Skeletal muscle satellite cell (primary cell): ENCODE results near the gene DNAH8.

ENCODE experiments used
- H3K27me3 ChIP-seq: 2 replicates; pipeline ENCODE4 v1.7.0; 2013; ENCODE audit warnings: low read length; ENCODE audit not compliant: control insufficient read depth, insufficient read depth
- H3K36me3 ChIP-seq: 2 replicates; pipeline ENCODE4 v1.7.0; 2013; ENCODE audit warnings: mild to moderate bottlenecking, control low read depth, low read length; ENCODE audit not compliant: insufficient read depth
- H3K4me1 ChIP-seq: 2 replicates; pipeline ENCODE4 v1.7.0; 2013; ENCODE audit warnings: low read length; ENCODE audit not compliant: control insufficient read depth, insufficient read depth
- H3K4me2 ChIP-seq: 2 replicates; pipeline ENCODE4 v1.7.0; 2013; ENCODE audit warnings: mild to moderate bottlenecking, low read length
- H3K4me3 ChIP-seq: 2 replicates; pipeline ENCODE4 v1.7.0; 2013; ENCODE audit warnings: low read length
- H3K9ac ChIP-seq: 2 replicates; pipeline ENCODE4 v1.7.0; 2013; ENCODE audit warnings: mild to moderate bottlenecking, low read depth, low read length, moderate library complexity
- H3K9me3 ChIP-seq: replicated peaks from 2 replicates; pipeline ENCODE4 v1.7.0; 2013; ENCODE audit warnings: mild to moderate bottlenecking, control low read depth, low read length

The DNAH8 gene

DNA sequence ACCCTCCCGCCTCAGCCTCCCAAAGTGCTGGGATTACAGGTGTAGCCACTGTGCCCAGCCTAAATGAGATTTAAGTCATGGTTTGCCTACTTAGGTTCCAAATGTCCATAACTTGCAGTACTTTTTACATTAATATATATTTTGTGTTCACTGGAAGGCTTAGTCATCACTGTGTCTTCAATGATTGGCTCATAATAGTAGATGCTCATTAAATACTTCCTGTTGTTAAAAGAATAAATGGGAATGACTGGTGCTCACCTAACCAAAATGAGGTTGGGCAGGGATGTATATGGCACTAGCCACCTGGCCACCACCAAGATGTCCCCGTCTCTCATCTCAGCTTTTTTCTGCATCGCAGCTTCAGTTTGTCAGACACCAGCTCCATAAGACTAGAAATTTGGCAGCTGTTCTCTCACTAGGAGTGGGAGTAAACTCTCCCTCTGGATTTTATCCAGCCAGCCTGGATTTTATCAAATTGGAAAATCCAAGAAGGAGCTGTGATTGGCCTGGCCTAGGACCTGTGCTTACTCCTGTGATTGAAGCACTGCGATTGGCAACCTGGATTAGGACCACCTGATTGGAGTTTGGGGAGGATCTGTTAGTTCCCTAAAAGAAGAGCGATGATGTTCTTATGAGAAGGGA is 11.0 kb upstream of the DNAH8 start:
- no peak overlapping the region for H3K4me2 ChIP-seq
- H3K27me3 ChIP-seq, result peaks cover 4% of the 10 kb centered on the region
- H3K36me3 ChIP-seq, result no peaks in the 10 kb centered on the region
- no peaks in the 10 kb centered on the region for H3K4me1 ChIP-seq
- H3K9me3 ChIP-seq, result peaks cover 3% of the 10 kb centered on the region
- no peak overlapping the region for H3K9ac ChIP-seq
- no peak overlapping the region for H3K4me3 ChIP-seq

DNA sequence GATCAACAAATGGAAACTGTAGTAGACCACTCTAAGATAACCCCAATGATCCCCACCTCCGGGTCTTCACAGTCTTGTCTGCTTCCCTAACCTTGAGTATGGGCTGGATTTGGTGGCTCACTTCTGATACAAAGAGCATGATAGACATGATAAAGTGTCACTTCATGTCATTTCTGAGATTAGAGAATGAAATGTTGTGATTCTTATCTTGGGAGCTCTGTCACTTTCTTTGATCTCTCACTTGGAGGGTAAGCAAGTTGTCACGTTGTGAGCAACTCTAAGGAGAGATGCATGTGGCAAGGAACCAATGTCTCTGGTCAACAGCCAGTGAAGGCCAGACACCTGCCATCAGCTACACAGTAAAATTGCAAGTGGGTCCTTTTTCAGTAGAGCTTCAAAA is 9.2 kb upstream of the DNAH8 start:
- peaks cover 4% of the 10 kb centered on the region for H3K27me3 ChIP-seq
- H3K4me2 ChIP-seq, result no peak overlapping the region
- no peak overlapping the region for H3K4me3 ChIP-seq
- no peaks in the 10 kb centered on the region for H3K4me1 ChIP-seq
- H3K9ac ChIP-seq, result no peak overlapping the region
- no peaks in the 10 kb centered on the region for H3K9me3 ChIP-seq
- H3K36me3 ChIP-seq, result no peaks in the 10 kb centered on the region

DNA sequence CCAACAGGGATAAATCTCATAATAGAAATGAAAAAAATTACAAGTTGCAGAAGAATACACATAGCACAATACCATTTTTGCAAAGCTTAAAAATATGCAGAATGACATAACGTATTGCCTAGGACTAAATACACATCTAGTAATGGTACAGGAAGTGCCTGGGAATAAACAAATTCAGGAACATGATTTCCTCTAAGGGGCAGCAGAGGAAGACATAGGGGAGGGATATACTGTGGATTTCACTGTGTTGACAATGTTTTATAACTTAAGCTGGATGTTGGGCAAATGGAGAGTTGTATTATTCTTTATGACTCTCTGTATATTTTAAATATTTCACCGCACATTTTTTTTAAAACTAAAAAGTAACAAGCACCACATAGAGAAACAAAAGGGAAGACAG is 6.6 kb upstream of the DNAH8 start:
- no peaks in the 10 kb centered on the region for H3K4me1 ChIP-seq
- no peak overlapping the region for H3K9ac ChIP-seq
- H3K4me3 ChIP-seq, result no peak overlapping the region
- no peaks in the 10 kb centered on the region for H3K9me3 ChIP-seq
- no peak overlapping the region for H3K4me2 ChIP-seq
- H3K27me3 ChIP-seq, result peaks cover 11% of the 10 kb centered on the region
- no peaks in the 10 kb centered on the region for H3K36me3 ChIP-seq

DNA sequence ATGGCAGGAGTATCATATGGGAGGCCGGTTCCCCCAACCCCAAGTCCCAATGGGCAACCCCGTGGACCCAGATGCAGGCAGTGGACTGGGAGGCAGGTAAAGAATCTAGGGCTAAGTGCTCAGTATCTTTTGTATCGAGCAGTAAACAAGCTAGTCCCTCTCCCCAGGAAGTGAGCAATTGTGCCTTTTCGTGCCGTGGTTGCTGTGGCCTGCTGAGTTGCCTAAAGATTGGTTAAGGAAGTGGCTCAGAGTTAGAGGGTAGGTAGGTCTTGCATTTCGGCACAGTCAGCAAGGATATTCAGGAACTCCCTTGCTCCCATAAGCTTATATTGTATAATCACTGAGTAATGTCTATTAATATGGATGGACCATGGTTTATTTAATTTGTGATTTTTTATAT is 1.3 kb upstream of the DNAH8 start:
- Histone ChIP-seq H3K27me3 (peaks cover 39% of the 10 kb centered on the region), H3K9me3 (no peaks in the 10 kb centered on the region), H3K36me3 (no peaks in the 10 kb centered on the region), H3K4me1 (no peaks in the 10 kb centered on the region), H3K9ac (no peak overlapping the region), H3K4me3 (no peak overlapping the region), H3K4me2 (no peak overlapping the region)

DNA sequence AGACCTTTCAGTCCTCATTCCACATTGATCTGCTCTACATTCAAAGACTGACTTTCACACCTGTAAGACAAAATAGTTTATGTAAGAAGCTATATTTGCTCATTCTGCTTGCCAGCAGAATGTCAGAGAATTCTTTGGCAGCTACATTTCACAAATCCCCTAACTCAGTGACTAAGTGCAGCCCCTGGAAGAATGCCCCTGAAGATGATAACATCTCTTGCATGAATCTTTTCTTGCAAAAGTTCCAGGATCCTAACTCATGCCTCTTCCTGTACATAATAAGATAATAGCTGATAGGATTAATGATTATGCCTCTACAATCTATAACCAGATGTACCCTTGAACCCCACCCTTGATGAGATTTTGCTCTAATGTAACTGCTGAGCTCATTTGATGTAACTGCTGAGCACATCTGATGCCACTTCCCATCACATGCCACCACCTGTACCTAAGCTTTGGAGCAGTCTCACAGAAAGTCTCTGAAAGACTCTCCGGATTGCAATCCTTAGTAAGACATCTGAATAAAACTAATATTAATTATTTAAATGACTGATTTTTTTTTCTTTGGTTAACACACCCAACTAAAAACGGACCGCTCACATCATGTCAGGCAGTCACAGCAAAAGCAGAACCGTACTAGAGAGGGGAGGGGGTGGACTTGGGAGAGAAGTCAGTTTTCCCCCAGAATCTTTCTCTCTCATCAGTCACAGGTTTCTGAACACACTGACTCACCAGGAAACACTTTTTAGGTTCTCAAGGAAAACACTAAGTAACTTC is 684 bp upstream of the DNAH8 start:
- no peaks in the 10 kb centered on the region for H3K36me3 ChIP-seq

DNA sequence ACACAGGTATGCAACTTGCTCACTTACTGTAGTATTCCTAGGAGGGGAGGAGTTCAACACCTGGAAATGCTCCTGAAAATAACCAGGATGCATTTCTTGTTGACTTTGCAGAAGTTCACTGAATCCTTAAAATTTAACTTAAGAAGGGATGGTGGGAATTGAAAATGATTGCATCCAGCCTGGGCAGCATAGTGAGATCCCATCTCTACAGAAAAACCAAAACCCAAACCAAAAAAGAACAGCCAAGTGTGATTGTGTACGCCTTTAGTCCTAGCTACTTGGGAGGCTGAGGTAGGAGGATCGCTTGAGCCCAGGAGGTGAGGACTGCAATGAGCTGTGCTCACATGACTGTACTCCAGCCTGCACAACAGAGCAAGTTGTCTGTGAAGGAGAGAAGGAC is 1.7 kb downstream of the DNAH8 start:
- Histone ChIP-seq H3K4me2 (no peak overlapping the region), H3K4me3 (no peak overlapping the region), H3K4me1 (no peaks in the 10 kb centered on the region), H3K9me3 (no peaks in the 10 kb centered on the region), H3K9ac (no peak overlapping the region), H3K36me3 (no peaks in the 10 kb centered on the region), H3K27me3 (peaks cover 57% of the 10 kb centered on the region)

More for the DNA sequence above, 684 bp upstream of the DNAH8 start:
- Histone ChIP-seq H3K4me3 (no peak overlapping the region), H3K4me1 (no peaks in the 10 kb centered on the region), H3K27me3 (peaks cover 45% of the 10 kb centered on the region), H3K9me3 (no peaks in the 10 kb centered on the region), H3K9ac (no peak overlapping the region), H3K4me2 (peak overlapping the region; percentile 80)

DNA sequence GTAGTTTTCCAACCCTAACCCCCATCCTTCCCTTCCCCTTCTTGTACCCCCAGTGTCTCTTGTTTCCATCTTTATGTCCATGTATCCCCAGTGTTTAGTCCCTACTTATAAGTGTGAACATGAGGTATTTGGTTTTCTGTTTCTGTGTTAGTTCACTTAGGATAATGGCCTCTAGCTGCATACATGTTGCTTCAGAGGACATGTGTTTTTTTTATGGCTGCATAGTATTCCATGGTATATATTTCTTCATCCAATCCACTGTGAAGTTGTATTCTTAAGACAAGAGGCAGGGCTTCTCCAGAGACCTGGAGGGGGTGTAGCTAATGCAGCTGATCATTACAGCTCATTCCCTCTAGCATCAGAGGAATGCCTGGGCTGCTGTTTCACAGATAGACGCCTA is 4.2 kb downstream of the DNAH8 start:
- peaks cover 44% of the 10 kb centered on the region for H3K27me3 ChIP-seq
- no peaks in the 10 kb centered on the region for H3K4me1 ChIP-seq
- H3K4me2 ChIP-seq, result no peak overlapping the region
- H3K9ac ChIP-seq, result no peak overlapping the region
- no peaks in the 10 kb centered on the region for H3K36me3 ChIP-seq
- H3K4me3 ChIP-seq, result no peak overlapping the region
- H3K9me3 ChIP-seq, result no peaks in the 10 kb centered on the region

DNA sequence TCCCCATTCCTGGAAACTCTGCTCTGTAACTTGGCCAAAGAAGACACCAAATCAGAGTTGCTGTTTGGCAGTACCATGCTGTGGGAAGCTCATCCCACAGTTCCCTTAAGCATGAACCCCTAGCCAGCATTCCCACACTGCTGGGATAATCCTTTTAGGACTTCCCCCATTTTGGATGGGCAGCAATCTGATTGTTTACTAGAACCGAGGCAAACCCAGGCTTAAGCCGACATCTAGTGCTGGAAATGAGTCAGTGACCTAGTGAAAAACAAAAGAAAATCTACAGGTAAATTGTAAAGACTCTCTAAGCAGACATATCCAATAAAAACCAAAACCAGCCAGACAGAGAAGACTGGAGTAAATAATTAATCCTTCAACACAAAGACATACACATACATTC is 5.2 kb downstream of the DNAH8 start:
- Histone ChIP-seq H3K9me3 (no peaks in the 10 kb centered on the region), H3K27me3 (peaks cover 35% of the 10 kb centered on the region), H3K9ac (no peak overlapping the region), H3K4me1 (no peaks in the 10 kb centered on the region), H3K4me3 (no peak overlapping the region), H3K4me2 (no peak overlapping the region), H3K36me3 (no peaks in the 10 kb centered on the region)

DNA sequence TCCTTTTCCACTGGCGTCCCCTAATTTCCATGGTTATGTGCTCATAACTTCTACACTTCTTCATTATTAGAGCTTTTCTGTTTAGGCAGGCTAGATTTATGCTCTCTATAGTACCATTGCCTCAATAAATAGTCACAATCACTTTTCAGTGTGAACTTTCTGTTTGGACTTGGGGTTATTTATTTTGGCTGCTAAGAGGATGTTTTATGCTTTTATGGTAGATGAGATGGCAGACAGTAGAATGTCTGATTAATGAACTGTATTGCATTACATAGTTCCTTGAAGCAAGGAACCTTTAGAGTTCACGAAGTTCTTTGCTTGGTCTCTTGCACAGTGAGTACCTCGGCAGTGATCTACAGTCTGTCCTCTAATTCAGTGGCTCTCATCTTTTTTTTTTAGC is 6.9 kb downstream of the DNAH8 start:
- Histone ChIP-seq H3K4me2 (no peak overlapping the region), H3K4me3 (no peak overlapping the region), H3K36me3 (no peaks in the 10 kb centered on the region), H3K4me1 (no peaks in the 10 kb centered on the region), H3K9me3 (no peaks in the 10 kb centered on the region), H3K9ac (no peak overlapping the region), H3K27me3 (peaks cover 24% of the 10 kb centered on the region)

DNA sequence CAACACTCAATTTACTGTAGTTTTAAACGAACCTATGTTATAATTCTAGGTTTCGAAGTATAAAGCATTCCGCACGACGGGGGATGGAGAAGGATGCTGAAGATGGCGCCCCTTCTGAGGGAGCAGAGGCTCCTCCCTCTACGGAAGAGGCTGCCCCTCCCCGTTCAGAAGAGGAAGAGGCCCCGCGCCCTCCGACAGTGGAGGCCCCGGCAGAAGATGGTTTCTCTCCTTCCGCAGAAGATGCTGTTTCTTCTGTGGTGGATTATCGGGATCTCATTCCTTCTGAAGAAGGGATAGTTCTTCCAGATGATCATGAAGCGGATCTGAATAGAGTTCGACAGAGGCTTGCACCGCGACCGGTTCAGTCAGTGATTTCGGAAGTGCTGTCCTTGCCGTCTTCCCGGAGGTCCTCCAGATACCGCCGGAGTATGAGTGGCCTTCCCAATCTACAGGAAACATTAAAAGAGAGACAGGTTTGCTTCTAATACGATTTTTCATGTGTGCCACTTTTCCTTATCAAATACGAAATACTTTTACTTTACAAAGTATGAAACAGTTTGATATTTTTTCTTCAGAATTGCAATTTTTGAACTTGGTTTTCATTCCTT is 7.7 kb downstream of the DNAH8 start:
- no peaks in the 10 kb centered on the region for H3K36me3 ChIP-seq
- H3K9ac ChIP-seq, result no peak overlapping the region
- H3K4me1 ChIP-seq, result no peaks in the 10 kb centered on the region
- H3K27me3 ChIP-seq, result peaks cover 23% of the 10 kb centered on the region
- no peaks in the 10 kb centered on the region for H3K9me3 ChIP-seq
- no peak overlapping the region for H3K4me3 ChIP-seq
- no peak overlapping the region for H3K4me2 ChIP-seq

DNA sequence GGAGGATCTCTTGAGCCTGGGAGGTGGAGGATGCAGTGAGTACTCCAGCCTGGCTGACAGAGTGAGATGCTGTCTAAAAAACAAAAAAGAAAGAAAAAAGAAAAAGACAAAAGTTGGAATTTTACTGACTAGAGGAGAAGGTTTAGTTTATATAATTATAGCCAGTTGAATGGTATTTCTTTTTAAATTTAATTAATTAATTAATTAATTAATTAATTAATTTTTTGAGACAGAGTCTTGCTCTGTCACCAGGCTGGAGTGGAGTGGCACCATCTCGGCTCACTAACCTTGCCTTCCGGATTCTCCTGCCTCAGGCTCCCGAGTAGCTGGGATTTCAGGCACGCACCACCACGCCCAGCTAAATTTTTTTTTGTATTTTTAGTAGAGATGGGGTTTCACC is 8.7 kb downstream of the DNAH8 start:
- Histone ChIP-seq H3K4me2 (no peak overlapping the region), H3K4me1 (no peaks in the 10 kb centered on the region), H3K27me3 (peaks cover 20% of the 10 kb centered on the region), H3K9ac (no peak overlapping the region), H3K36me3 (no peaks in the 10 kb centered on the region), H3K4me3 (no peak overlapping the region), H3K9me3 (no peaks in the 10 kb centered on the region)

DNA sequence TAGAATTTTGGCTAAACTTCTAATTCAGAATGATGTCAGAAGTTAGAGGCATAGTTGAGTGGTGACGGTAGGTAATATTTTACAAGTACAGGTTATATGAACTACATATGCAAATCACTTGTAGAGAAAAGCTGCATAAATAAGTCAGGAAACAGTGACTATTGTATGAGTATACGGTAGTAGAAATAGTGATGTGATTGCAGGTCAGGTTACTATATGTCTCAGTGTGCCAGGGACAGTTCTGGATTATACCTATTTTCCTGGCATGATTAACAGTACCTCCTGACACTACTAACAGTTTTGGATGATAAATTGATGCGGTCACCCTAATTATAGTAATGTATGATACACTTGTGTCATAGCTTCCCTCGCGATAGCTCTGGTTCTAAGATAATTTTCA is 9.2 kb downstream of the DNAH8 start:
- Histone ChIP-seq H3K27me3 (peaks cover 14% of the 10 kb centered on the region), H3K4me2 (no peak overlapping the region), H3K9me3 (no peaks in the 10 kb centered on the region), H3K4me1 (no peaks in the 10 kb centered on the region), H3K9ac (no peak overlapping the region), H3K36me3 (no peaks in the 10 kb centered on the region), H3K4me3 (no peak overlapping the region)
